Neural progenitor cell (in vitro differentiated cells): ENCODE measurements around the gene CD70. TPM values are rescaled to one million over a fixed set of nuclear protein-coding genes. Genes with fewer than 3 reads are reported as not detected.

ENCODE experiments used
- DNase-seq: peaks from one replicate; pipeline ENCODE4 v3.0.0-alpha.2; 2016; ENCODE audit warnings: low spot score
- H2AFZ ChIP-seq: fragments of 200-600 bp; sonication (generic); replicated peaks from 2 replicates; pipeline ENCODE4 v1.6.1; 2016; ENCODE audit warnings: antibody characterized with exemption
- H3F3A ChIP-seq: fragments of 200-600 bp; sonication (generic); 2 replicates; pipeline ENCODE4 v1.6.1; 2016; ENCODE audit warnings: antibody characterized with exemption, low read depth
- H3K27ac ChIP-seq: fragments of 200-600 bp; sonication (generic); 2 replicates; pipeline ENCODE4 v1.5.1; 2016; ENCODE audit warnings: mild to moderate bottlenecking
- H3K27me3 ChIP-seq: fragments of 200-600 bp; sonication (generic); 2 replicates; pipeline ENCODE4 v1.6.1; 2016; ENCODE audit warnings: mild to moderate bottlenecking, moderate library complexity
- H3K36me3 ChIP-seq: fragments of 200-600 bp; sonication (generic); 2 replicates; pipeline ENCODE4 v1.5.1; 2016
- H3K4me1 ChIP-seq: fragments of 200-600 bp; sonication (generic); 2 replicates; pipeline ENCODE4 v1.6.1; 2016; ENCODE audit warnings: mixed run types
- H3K4me2 ChIP-seq: fragments of 200-600 bp; sonication (generic); 2 replicates; pipeline ENCODE4 v1.6.1; 2016
- H3K4me3 ChIP-seq: fragments of 200-600 bp; sonication (generic); 2 replicates; pipeline ENCODE4 v1.5.1; 2016
- H3K79me2 ChIP-seq: fragments of 200-600 bp; sonication (generic); 2 replicates; pipeline ENCODE4 v1.6.1; 2016; ENCODE audit warnings: low read depth
- H3K9ac ChIP-seq: fragments of 200-600 bp; sonication (generic); 2 replicates; pipeline ENCODE4 v1.6.1; 2016
- H3K9me3 ChIP-seq: fragments of 200-600 bp; sonication (generic); 2 replicates; pipeline ENCODE4 v1.5.1; 2016; ENCODE audit warnings: low read depth
- H4K20me1 ChIP-seq: fragments of 200-600 bp; sonication (generic); 2 replicates; pipeline ENCODE4 v1.6.1; 2016; ENCODE audit warnings: low read depth
- H3K27ac Mint-ChIP-seq: 3 replicates; pipeline ENCODE4 v1.8.0; 2021; ENCODE audit warnings: mixed read lengths
- H3K27me3 Mint-ChIP-seq: 2 replicates; pipeline ENCODE4 v1.8.0; 2022; ENCODE audit warnings: low read depth, mild to moderate bottlenecking, inconsistent platforms, moderate library complexity, mixed read lengths; ENCODE audit not compliant: insufficient read depth
- H3K36me3 Mint-ChIP-seq: 3 replicates; pipeline ENCODE4 v1.8.0; 2021; ENCODE audit warnings: mixed read lengths
- H3K4me1 Mint-ChIP-seq: 3 replicates; pipeline ENCODE4 v1.8.0; 2021; ENCODE audit warnings: mixed read lengths
- H3K4me3 Mint-ChIP-seq: 3 replicates; pipeline ENCODE4 v1.8.0; 2021; ENCODE audit warnings: mild to moderate bottlenecking, moderate library complexity, mixed read lengths
- H3K9me3 Mint-ChIP-seq: 3 replicates; pipeline ENCODE4 v1.8.0; 2020; ENCODE audit warnings: mixed read lengths
- CTCF ChIP-seq: fragments of 200-600 bp; sonication (generic); IDR thresholded peaks from 2 replicates; pipeline ENCODE4 v1.5.1; 2017; ENCODE audit warnings: antibody characterized with exemption, mild to moderate bottlenecking
- EZH2 ChIP-seq: fragments of 200-600 bp; sonication (generic); IDR thresholded peaks from 2 replicates; pipeline ENCODE4 v1.6.1; 2017; ENCODE audit warnings: antibody characterized with exemption, mild to moderate bottlenecking, moderate library complexity
- EZH2phosphoT487 ChIP-seq: fragments of 200-600 bp; sonication (generic); IDR thresholded peaks from 2 replicates; pipeline ENCODE4 v1.6.1; 2017; ENCODE audit warnings: antibody characterized with exemption
- total RNA-seq: library from RNA; depleted of rRNA; stranded (reverse); fragments of >200 nt; gene quantifications from 2 replicates; pipeline ENCODE4 v1.2.3, GENCODE V29; 2015; ENCODE audit warnings: low replicate concordance

The CD70 gene
- total RNA-seq, 1 donor from 2014 or later: not detected

GRCh38 chr19:6587998-6588507, 2.9 kb downstream of the CD70 start:
- Histone ChIP-seq H3K27me3 (peaks cover 88% of the 10 kb centered on the region), H3K4me2 (peak overlapping the region; percentile 95), H2AFZ (no peak overlapping the region), H3K36me3 (no peaks in the 10 kb centered on the region), H3K9ac (no peak overlapping the region), H3K79me2 (no peaks in the 10 kb centered on the region), H3K9me3 (no peaks in the 10 kb centered on the region), H3K4me3 (no peak overlapping the region), H3K4me1 (peaks cover 15% of the 10 kb centered on the region), H4K20me1 (peaks cover 22% of the 10 kb centered on the region), H3F3A (peaks cover 14% of the 10 kb centered on the region), H3K27ac (no peak overlapping the region)
- H3K4me3 Mint-ChIP-seq: peak overlapping the region; percentile 14
- H3K9me3 Mint-ChIP-seq: no peaks in the 10 kb centered on the region
- H3K27ac Mint-ChIP-seq: no peak overlapping the region
- H3K4me1 Mint-ChIP-seq: peaks cover 11% of the 10 kb centered on the region
- no peaks in the 10 kb centered on the region for H3K36me3 Mint-ChIP-seq
- H3K27me3 Mint-ChIP-seq: peaks cover 58% of the 10 kb centered on the region
- DNase-seq: peak; percentile 10
- no peak for TF ChIP-seq CTCF
- no peak for TF ChIP-seq EZH2

- Mint-ChIP-seq H3K27ac (no peak overlapping the region), H3K4me1 (peaks cover 11% of the 10 kb centered on the region), H3K9me3 (no peaks in the 10 kb centered on the region), H3K4me3 (peak overlapping the region; percentile 47), H3K27me3 (peaks cover 60% of the 10 kb centered on the region), H3K36me3 (no peaks in the 10 kb centered on the region)
- Histone ChIP-seq H3F3A (peaks cover 14% of the 10 kb centered on the region), H4K20me1 (peaks cover 22% of the 10 kb centered on the region), H3K9ac (no peak overlapping the region), H2AFZ (peak overlapping the region; percentile 95), H3K4me1 (peaks cover 15% of the 10 kb centered on the region), H3K4me3 (peak overlapping the region; percentile 54), H3K27ac (no peak overlapping the region), H3K27me3 (peaks cover 80% of the 10 kb centered on the region), H3K4me2 (peak overlapping the region; percentile 95), H3K36me3 (no peaks in the 10 kb centered on the region), H3K79me2 (no peaks in the 10 kb centered on the region), H3K9me3 (no peaks in the 10 kb centered on the region)
- DNase-seq: peak; percentile 43
- TF ChIP-seq EZH2phosphoT487 (no peak), CTCF (no peak), EZH2 (no peak)
Measured at GRCh38 chr19:6587093-6587820, 3.7 kb downstream of the CD70 start.

GRCh38 chr19:6586726-6587092, 4.2 kb downstream of the CD70 start:
- peaks cover 74% of the 10 kb centered on the region for H3K27me3 ChIP-seq
- Mint-ChIP-seq H3K27ac (no peak overlapping the region), H3K4me3 (peak overlapping the region; percentile 47), H3K27me3 (peaks cover 60% of the 10 kb centered on the region), H3K36me3 (no peaks in the 10 kb centered on the region), H3K9me3 (no peaks in the 10 kb centered on the region), H3K4me1 (peaks cover 11% of the 10 kb centered on the region)
- no peak for TF ChIP-seq EZH2
- no peak for TF ChIP-seq CTCF
- TF ChIP-seq EZH2phosphoT487: no peak
- H3K36me3 ChIP-seq: no peaks in the 10 kb centered on the region
- peaks cover 15% of the 10 kb centered on the region for H3K4me1 ChIP-seq
- peaks cover 22% of the 10 kb centered on the region for H4K20me1 ChIP-seq
- DNase-seq: no peak
- H3K4me3 ChIP-seq: peak overlapping the region; percentile 54
- no peak overlapping the region for H3K27ac ChIP-seq
- H3K9ac ChIP-seq: no peak overlapping the region
- peaks cover 14% of the 10 kb centered on the region for H3F3A ChIP-seq
- H3K9me3 ChIP-seq: no peaks in the 10 kb centered on the region
- peak overlapping the region; percentile 95 for H3K4me2 ChIP-seq
- H2AFZ ChIP-seq: peak overlapping the region; percentile 95
- H3K79me2 ChIP-seq: no peaks in the 10 kb centered on the region
